Neural crest cell (in vitro differentiated cells): ENCODE data around the gene ZNF225. TPM values are rescaled to one million over a fixed set of nuclear protein-coding genes. Genes with fewer than 3 reads are reported as not detected.
A peak's percentile ranks its signal among the peaks of the same experiment; 100 is the strongest.

Source experiments
- DNase-seq: peaks from one replicate; pipeline ENCODE4 v3.0.0; 2021; ENCODE audit warnings: low read depth, mixed read lengths, low spot score
- H3K27ac Mint-ChIP-seq: one replicate; pipeline ENCODE4 v1.8.0; 2021; ENCODE audit warnings: mild to moderate bottlenecking, mixed read lengths; ENCODE audit not compliant: unreplicated experiment
- H3K27me3 Mint-ChIP-seq: 2 replicates; pipeline ENCODE4 v1.8.0; 2021; ENCODE audit warnings: low read depth, mild to moderate bottlenecking, mixed read lengths
- H3K36me3 Mint-ChIP-seq: 2 replicates; pipeline ENCODE4 v1.8.0; 2021; ENCODE audit warnings: low read depth, mild to moderate bottlenecking, mixed read lengths
- H3K4me1 Mint-ChIP-seq: 2 replicates; pipeline ENCODE4 v1.8.0; 2021; ENCODE audit warnings: mixed read lengths
- H3K4me3 Mint-ChIP-seq: one replicate; pipeline ENCODE4 v1.8.0; 2021; ENCODE audit warnings: mild to moderate bottlenecking, mixed read lengths
- H3K9me3 Mint-ChIP-seq: 2 replicates; pipeline ENCODE4 v1.8.0; 2021; ENCODE audit warnings: mixed read lengths
- total RNA-seq: library from RNA; stranded (reverse); gene quantifications from 2 replicates; pipeline ENCODE4 v1.2.1, GENCODE V29; 2021
- TF ChIP-seq, protein P1 (sequence below): fragments of 200-600 bp; sonication (generic); conservative IDR thresholded peaks from 2 replicates; pipeline ENCODE4 v1.5.0; 2021; ENCODE audit warnings: antibody characterized with exemption, mild to moderate bottlenecking

Gene ZNF225
- total RNA-seq, 1 donor from 2014 or later, result 6.9 TPM

DNA sequence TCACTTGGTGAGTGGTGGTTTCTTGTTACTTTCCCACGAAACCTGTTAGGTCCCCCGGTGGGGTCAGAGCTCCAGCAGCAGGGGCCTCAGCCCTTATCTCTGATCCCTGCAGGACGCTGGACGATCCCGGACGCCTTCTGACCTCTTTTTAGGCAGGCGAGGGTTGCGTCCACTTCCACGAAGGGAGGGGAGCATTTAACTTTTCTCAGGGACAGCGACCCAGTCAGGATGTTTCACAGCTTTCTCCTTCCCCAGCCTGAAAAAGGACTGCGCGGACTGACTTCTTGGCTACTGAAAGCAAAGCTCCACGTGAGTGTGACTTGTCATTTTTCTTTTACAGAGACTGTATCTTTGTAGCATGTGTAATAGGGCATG is 28.8 kb downstream of the ZNF225 start:
- H3K27ac Mint-ChIP-seq, result no peak overlapping the region
- peaks cover 23% of the 10 kb centered on the region for H3K4me1 Mint-ChIP-seq
- DNase-seq, result no peak
- TF ChIP-seq, protein P1, sequence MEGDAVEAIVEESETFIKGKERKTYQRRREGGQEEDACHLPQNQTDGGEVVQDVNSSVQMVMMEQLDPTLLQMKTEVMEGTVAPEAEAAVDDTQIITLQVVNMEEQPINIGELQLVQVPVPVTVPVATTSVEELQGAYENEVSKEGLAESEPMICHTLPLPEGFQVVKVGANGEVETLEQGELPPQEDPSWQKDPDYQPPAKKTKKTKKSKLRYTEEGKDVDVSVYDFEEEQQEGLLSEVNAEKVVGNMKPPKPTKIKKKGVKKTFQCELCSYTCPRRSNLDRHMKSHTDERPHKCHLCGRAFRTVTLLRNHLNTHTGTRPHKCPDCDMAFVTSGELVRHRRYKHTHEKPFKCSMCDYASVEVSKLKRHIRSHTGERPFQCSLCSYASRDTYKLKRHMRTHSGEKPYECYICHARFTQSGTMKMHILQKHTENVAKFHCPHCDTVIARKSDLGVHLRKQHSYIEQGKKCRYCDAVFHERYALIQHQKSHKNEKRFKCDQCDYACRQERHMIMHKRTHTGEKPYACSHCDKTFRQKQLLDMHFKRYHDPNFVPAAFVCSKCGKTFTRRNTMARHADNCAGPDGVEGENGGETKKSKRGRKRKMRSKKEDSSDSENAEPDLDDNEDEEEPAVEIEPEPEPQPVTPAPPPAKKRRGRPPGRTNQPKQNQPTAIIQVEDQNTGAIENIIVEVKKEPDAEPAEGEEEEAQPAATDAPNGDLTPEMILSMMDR, result no peak
- H3K4me3 Mint-ChIP-seq, result peak overlapping the region; percentile 92
- H3K9me3 Mint-ChIP-seq, result no peaks in the 10 kb centered on the region
- H3K27me3 Mint-ChIP-seq, result no peaks in the 10 kb centered on the region
- peaks cover 5% of the 10 kb centered on the region for H3K36me3 Mint-ChIP-seq

DNA sequence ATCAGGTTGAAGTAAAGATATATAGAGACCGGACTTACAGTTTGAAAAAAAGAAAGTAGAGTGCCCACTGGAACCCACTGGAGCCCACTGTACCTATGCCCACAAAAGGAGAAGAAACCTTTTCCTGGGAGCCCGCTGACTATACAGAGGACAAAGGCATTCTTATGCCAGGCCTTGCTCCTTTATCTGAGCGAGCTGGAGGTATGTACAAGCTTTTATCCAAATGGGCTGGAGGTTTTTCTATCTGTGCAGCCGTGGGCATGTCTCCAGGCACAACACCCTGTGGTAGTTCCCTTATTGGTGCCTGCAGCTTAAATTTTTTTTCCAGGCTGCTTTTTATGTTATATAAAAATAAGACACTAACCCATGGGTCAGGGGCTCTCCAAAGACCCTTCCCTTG is 36.6 kb downstream of the ZNF225 start:
- no peaks in the 10 kb centered on the region for H3K4me1 Mint-ChIP-seq
- DNase-seq, result no peak
- TF ChIP-seq, protein P1, result no peak
- peaks cover 39% of the 10 kb centered on the region for H3K36me3 Mint-ChIP-seq
- H3K9me3 Mint-ChIP-seq, result peaks cover 6% of the 10 kb centered on the region
- H3K27ac Mint-ChIP-seq, result no peak overlapping the region
- H3K27me3 Mint-ChIP-seq, result no peaks in the 10 kb centered on the region
- no peak overlapping the region for H3K4me3 Mint-ChIP-seq

DNA sequence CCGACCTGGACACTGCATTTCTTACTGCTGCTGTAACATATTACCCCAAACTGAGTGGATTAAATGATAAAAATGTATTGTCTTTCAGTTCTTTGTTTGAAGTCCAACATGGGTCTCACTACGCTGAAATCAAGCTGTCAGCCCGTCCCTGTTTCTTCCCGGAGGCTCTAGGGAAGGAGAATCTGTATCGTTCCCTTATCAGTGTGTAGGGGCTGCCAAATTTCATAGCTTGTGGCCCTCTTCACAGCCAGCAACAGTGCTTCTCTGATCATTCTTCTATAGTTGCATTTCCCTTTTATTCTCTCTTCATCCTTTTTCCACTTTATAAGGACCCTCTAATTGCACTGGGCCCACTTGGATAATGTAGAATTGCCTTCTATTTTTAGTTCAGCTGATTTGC is 38.3 kb downstream of the ZNF225 start:
- DNase-seq, result no peak
- Mint-ChIP-seq H3K27me3 (no peaks in the 10 kb centered on the region), H3K9me3 (peaks cover 9% of the 10 kb centered on the region), H3K36me3 (peaks cover 46% of the 10 kb centered on the region), H3K4me3 (no peak overlapping the region), H3K4me1 (no peaks in the 10 kb centered on the region), H3K27ac (peak overlapping the region; percentile 24)
- TF ChIP-seq, protein P1, result no peak

DNA sequence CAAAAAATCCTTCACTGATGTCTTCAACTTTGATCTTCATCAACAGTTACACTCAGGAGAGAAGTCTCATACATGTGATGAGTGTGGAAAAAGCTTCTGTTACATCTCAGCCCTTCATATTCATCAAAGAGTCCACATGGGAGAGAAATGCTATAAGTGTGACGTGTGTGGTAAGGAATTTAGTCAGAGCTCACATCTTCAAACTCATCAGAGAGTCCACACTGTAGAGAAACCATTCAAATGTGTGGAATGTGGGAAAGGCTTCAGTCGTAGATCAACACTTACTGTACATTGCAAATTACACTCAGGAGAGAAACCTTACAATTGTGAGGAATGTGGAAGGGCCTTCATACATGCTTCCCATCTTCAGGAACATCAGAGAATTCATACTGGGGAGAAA is 43.3 kb downstream of the ZNF225 start:
- H3K4me3 Mint-ChIP-seq, result no peak overlapping the region
- peaks cover 63% of the 10 kb centered on the region for H3K36me3 Mint-ChIP-seq
- H3K27me3 Mint-ChIP-seq, result no peaks in the 10 kb centered on the region
- no peaks in the 10 kb centered on the region for H3K4me1 Mint-ChIP-seq
- H3K9me3 Mint-ChIP-seq, result peaks cover 21% of the 10 kb centered on the region
- TF ChIP-seq, protein P1, result no peak
- H3K27ac Mint-ChIP-seq, result no peak overlapping the region
- DNase-seq, result no peak

DNA sequence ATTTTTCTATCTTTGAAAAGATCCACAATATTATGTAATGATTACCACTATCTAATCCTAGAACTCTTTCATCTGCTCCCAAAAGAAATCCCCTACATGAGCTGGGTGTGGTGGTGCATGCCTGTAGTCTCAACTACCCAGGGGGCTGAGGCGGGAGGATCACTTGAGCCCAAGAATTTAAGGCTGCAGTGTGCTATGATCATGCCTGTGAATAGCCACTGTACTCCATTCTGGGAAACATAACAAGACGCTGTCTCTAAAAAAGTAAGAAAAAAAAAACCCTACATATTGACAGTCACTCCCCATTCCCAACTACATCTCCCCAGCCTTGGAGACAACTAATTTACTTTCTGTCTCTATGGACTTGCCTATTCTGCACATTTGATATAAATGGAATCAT is 50.6 kb downstream of the ZNF225 start:
- TF ChIP-seq, protein P1, result no peak
- Mint-ChIP-seq H3K27me3 (no peaks in the 10 kb centered on the region), H3K36me3 (peaks cover 26% of the 10 kb centered on the region), H3K4me1 (peaks cover 36% of the 10 kb centered on the region), H3K27ac (no peak overlapping the region), H3K9me3 (peaks cover 10% of the 10 kb centered on the region), H3K4me3 (no peak overlapping the region)
- no peak for DNase-seq

DNA sequence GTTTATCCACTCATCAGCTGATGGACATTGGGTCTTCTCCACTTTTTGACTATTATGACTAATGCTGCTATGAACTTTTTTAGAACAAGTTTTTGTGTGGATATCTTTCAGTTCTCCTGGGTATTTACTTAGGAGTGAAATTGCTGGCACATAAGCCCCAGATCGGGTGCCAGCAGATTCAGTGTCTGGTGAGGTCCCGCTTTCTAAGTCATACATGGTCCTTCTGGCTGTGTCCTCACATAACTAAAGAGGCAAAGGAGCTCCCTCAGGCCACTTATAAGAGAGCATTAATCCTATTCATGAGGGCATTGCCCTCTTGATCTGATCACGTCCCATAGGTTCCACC is 51.1 kb downstream of the ZNF225 start:
- Mint-ChIP-seq H3K9me3 (peaks cover 10% of the 10 kb centered on the region), H3K36me3 (peaks cover 24% of the 10 kb centered on the region), H3K27ac (no peak overlapping the region), H3K4me1 (peaks cover 37% of the 10 kb centered on the region), H3K27me3 (no peaks in the 10 kb centered on the region), H3K4me3 (peak overlapping the region; percentile 99)
- TF ChIP-seq, protein P1, result no peak
- no peak for DNase-seq
